GM21786 (cell line): ENCODE data around the gene RAD51B.

Experiments
- ATAC-seq: cut with Tn5 transposase; IDR thresholded peaks from one replicate; pipeline ENCODE4 v1.9.1; 2021; ENCODE audit not compliant: unreplicated experiment

Gene RAD51B

GRCh38 chr14:68556253-68556652 is 736.7 kb downstream of the RAD51B start:
- ATAC-seq = no peak

GRCh38 chr14:68557648-68558047 is 738.1 kb downstream of the RAD51B start:
- no peak for ATAC-seq

- ATAC-seq = no peak
Measured at GRCh38 chr14:68558096-68558495, 738.5 kb downstream of the RAD51B start.

GRCh38 chr14:68559949-68560348 is 740.4 kb downstream of the RAD51B start:
- no peak for ATAC-seq

- no peak for ATAC-seq
Measured at GRCh38 chr14:68561531-68562007, 742.0 kb downstream of the RAD51B start.

GRCh38 chr14:68562911-68563250 is 743.3 kb downstream of the RAD51B start:
- ATAC-seq = no peak

- no peak for ATAC-seq
Measured at GRCh38 chr14:68563251-68564131, 743.9 kb downstream of the RAD51B start.

GRCh38 chr14:68564191-68564825 is 744.7 kb downstream of the RAD51B start:
- no peak for ATAC-seq

- ATAC-seq = no peak
Measured at GRCh38 chr14:68564826-68565759, 745.5 kb downstream of the RAD51B start.

GRCh38 chr14:68566075-68566474 is 746.5 kb downstream of the RAD51B start:
- ATAC-seq = no peak

- ATAC-seq = no peak
Measured at GRCh38 chr14:68568907-68569897, 749.6 kb downstream of the RAD51B start.

- ATAC-seq = no peak
Measured at GRCh38 chr14:68569970-68570409, 750.4 kb downstream of the RAD51B start.

- no peak for ATAC-seq
Measured at GRCh38 chr14:68571114-68571591, 751.6 kb downstream of the RAD51B start.

GRCh38 chr14:68571928-68572525 is 752.4 kb downstream of the RAD51B start:
- ATAC-seq = no peak

GRCh38 chr14:68573126-68573525 is 753.5 kb downstream of the RAD51B start:
- ATAC-seq = no peak

- no peak for ATAC-seq
Measured at GRCh38 chr14:68573722-68574121, 754.1 kb downstream of the RAD51B start.

- ATAC-seq = no peak
Measured at GRCh38 chr14:68574461-68574860, 754.9 kb downstream of the RAD51B start.

- no peak for ATAC-seq
Measured at GRCh38 chr14:68574906-68575305, 755.3 kb downstream of the RAD51B start.

GRCh38 chr14:68575426-68575825 is 755.8 kb downstream of the RAD51B start:
- ATAC-seq = no peak
